ENCODE data around the gene SVBP.
A peak's percentile ranks its signal among the peaks of the same experiment; 100 is the strongest.
"Not testable (repeated sequence)": the region's sequence is repeated elsewhere in the genome, so short reads cannot be mapped to it uniquely, and the experiment has no call there.

SVBP gene

GRCh38 chr1:42821690-42822089 is 4.5 kb upstream of the SVBP start:
- POLR2A ChIA-PET, result no interaction called here
- CTCF ChIA-PET, result interaction anchor here (1.3 to 2.0 kb wide), 4 partner anchors 10 to 252 kb away, joined by 3 to 7 read pairs (median 5); partner anchors contain the start of gene ZNF691

DNA sequence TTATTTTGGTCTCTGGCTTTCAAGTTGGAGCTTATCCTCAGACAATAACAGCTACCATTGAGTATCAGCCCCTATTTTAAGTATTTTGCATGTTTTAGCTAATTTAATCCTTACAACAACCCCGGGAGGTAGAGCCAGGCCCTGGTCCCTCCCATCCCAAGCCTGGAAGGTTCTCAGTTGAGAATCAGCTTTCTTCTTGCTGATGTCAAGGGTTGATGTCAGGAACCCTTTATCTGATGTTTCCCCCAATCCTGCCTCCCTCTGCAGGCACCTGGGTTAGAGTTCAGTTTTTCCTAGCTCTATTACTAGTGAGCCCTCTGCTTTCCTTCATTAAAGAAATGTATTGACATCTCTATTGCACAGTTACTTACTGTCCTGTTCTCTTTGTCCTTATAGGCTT is 3.6 kb upstream of the SVBP start:
- Histone ChIP-seq H3K4me1 (ENCODE audit: control extremely low read depth in 1 of 4, control insufficient read depth in 4 of 4, insufficient read depth in 4 of 4, low read length in 3 of 4) (peaks cover 10 to 28% (median 15%) of the 10 kb centered on the region in 4 experiments), H3K9me3 (ENCODE audit: control extremely low read depth in 1 of 5, control insufficient read depth in 4 of 5, insufficient read depth in 2 of 5, low read depth in 1 of 5, low read length in 4 of 5) (no peaks in the 10 kb centered on the region), H3K4me3 (ENCODE audit: control insufficient read depth in 1 of 7, extremely low read depth in 1 of 7, insufficient read depth in 4 of 7, low read depth in 2 of 7, low read length in 6 of 7) (no peak overlapping the region), H3K36me3 (ENCODE audit: control insufficient read depth in 4 of 4, insufficient read depth in 4 of 4, low read length in 3 of 4) (no peaks in the 10 kb centered on the region), H3K27me3 (replicated peaks in 2 of 5; ENCODE audit: control insufficient read depth in 4 of 5, insufficient read depth in 5 of 5, low read length in 4 of 5) (no peaks in the 10 kb centered on the region), H3K27ac (ENCODE audit: insufficient read depth in 1 of 2, low read depth in 1 of 2, low read length in 2 of 2, poor library complexity in 1 of 2, severe bottlenecking in 2 of 2) (no peak overlapping the region)
- WGBS (ENCODE audit: insufficient coverage), result no CpG with 5 or more reads among the region's 1 CpG
- no peak for DNase-seq
- ChIA-PET CTCF (interaction anchor here (0.7 to 2.0 kb wide), 4 partner anchors 11 to 253 kb away, joined by 3 to 7 read pairs (median 5); partner anchors contain the start of gene ZNF691), POLR2A (no interaction called here)

More at GRCh38 chr1:42821690-42822089, 4.5 kb upstream of the SVBP start:
- no peaks in the 10 kb centered on the region for H3K36me3 ChIP-seq (ENCODE audit: control insufficient read depth in 4 of 4, insufficient read depth in 4 of 4, low read length in 3 of 4)
- no peaks in the 10 kb centered on the region for H3K27me3 ChIP-seq (replicated peaks in 2 of 5; ENCODE audit: control insufficient read depth in 4 of 5, insufficient read depth in 5 of 5, low read length in 4 of 5)
- H3K9me3 ChIP-seq (ENCODE audit: control extremely low read depth in 1 of 5, control insufficient read depth in 4 of 5, insufficient read depth in 2 of 5, low read depth in 1 of 5, low read length in 4 of 5), result no peaks in the 10 kb centered on the region
- no peak overlapping the region for H3K4me3 ChIP-seq (ENCODE audit: control insufficient read depth in 1 of 7, extremely low read depth in 1 of 7, insufficient read depth in 4 of 7, low read depth in 2 of 7, low read length in 6 of 7)
- DNase-seq, result no peak
- no peak overlapping the region for H3K27ac ChIP-seq (ENCODE audit: insufficient read depth in 1 of 2, low read depth in 1 of 2, low read length in 2 of 2, poor library complexity in 1 of 2, severe bottlenecking in 2 of 2)
- no CpG with 5 or more reads among the region's 2 CpGs for WGBS (ENCODE audit: insufficient coverage)
- H3K4me1 ChIP-seq (ENCODE audit: control extremely low read depth in 1 of 4, control insufficient read depth in 4 of 4, insufficient read depth in 4 of 4, low read length in 3 of 4), result peaks cover 7 to 20% (median 8%) of the 10 kb centered on the region in 4 experiments

GRCh38 chr1:42817976-42818375 is 779 bp upstream of the SVBP start:
- CTCF ChIA-PET, result interaction anchor here (1.4 to 2.7 kb wide), 2 partner anchors 10 to 51 kb away, joined by 3 to 10 read pairs; partner anchors contain the start of genes C1orf50 and P3H1
- DNase-seq, result no peak
- POLR2A ChIA-PET, result interaction anchor here (1.0 kb wide), 1 partner anchor 33 kb away, joined by 3 read pairs; no protein-coding TSS in a partner anchor
- no peaks in the 10 kb centered on the region for H3K9me3 ChIP-seq (ENCODE audit: control extremely low read depth in 1 of 5, control insufficient read depth in 4 of 5, insufficient read depth in 2 of 5, low read depth in 1 of 5, low read length in 4 of 5)
- H3K4me1 ChIP-seq (ENCODE audit: control extremely low read depth in 1 of 4, control insufficient read depth in 4 of 4, insufficient read depth in 4 of 4, low read length in 3 of 4), result peaks cover 10 to 25% (median 17%) of the 10 kb centered on the region in 4 experiments
- no peak overlapping the region for H3K27ac ChIP-seq (ENCODE audit: insufficient read depth in 1 of 2, low read depth in 1 of 2, low read length in 2 of 2, poor library complexity in 1 of 2, severe bottlenecking in 2 of 2)
- peaks cover 0 to 3% (median 0%) of the 10 kb centered on the region in 4 experiments for H3K36me3 ChIP-seq (ENCODE audit: control insufficient read depth in 4 of 4, insufficient read depth in 4 of 4, low read length in 3 of 4)
- H3K27me3 ChIP-seq (replicated peaks in 2 of 5; ENCODE audit: control insufficient read depth in 4 of 5, insufficient read depth in 5 of 5, low read length in 4 of 5), result no peaks in the 10 kb centered on the region
- H3K4me3 ChIP-seq (ENCODE audit: control insufficient read depth in 1 of 7, extremely low read depth in 1 of 7, insufficient read depth in 4 of 7, low read depth in 2 of 7, low read length in 6 of 7), result peak overlapping the region in 4 of 7 experiments; percentile 79 to 91 (median 86)
- 96% methylated on average over 3 of the region's 3 CpGs for WGBS (ENCODE audit: insufficient coverage)

DNA sequence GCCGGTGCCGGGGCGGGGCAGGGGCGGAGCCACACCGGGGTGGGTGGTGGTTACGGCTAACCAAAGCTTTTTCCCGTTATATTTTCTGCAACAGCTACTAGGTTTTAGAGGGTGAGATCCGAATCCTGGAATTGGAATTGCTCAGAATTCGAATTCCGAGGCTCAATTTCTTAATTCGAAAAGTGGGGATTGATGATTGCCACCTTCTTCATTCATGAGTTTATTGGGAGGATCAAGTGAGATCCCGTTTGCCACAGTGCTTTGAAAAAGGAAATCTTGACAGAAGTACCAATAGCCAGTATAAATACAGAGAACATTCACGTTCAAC is 207 bp upstream of the SVBP start:
- peaks cover 10 to 22% (median 17%) of the 10 kb centered on the region in 4 experiments for H3K4me1 ChIP-seq (ENCODE audit: control extremely low read depth in 1 of 4, control insufficient read depth in 4 of 4, insufficient read depth in 4 of 4, low read length in 3 of 4)
- CTCF ChIA-PET, result interaction anchor here (0.6 to 2.7 kb wide), 3 partner anchors 9 to 50 kb away, joined by 3 to 10 read pairs (median 3); partner anchors contain the start of genes C1orf50 and P3H1
- 0% methylated on average over 9 of the region's 13 CpGs for WGBS (ENCODE audit: insufficient coverage)
- H3K36me3 ChIP-seq (ENCODE audit: control insufficient read depth in 4 of 4, insufficient read depth in 4 of 4, low read length in 3 of 4), result peaks cover 0 to 6% (median 0%) of the 10 kb centered on the region in 4 experiments
- no peak for DNase-seq
- H3K27ac ChIP-seq (ENCODE audit: insufficient read depth in 1 of 2, low read depth in 1 of 2, low read length in 2 of 2, poor library complexity in 1 of 2, severe bottlenecking in 2 of 2), result peak overlapping the region in 1 of 2 experiments; percentile 87
- H3K27me3 ChIP-seq (replicated peaks in 2 of 5; ENCODE audit: control insufficient read depth in 4 of 5, insufficient read depth in 5 of 5, low read length in 4 of 5), result no peaks in the 10 kb centered on the region
- POLR2A ChIA-PET, result interaction anchor here (1.0 to 1.5 kb wide), 2 partner anchors 29 to 33 kb away, joined by 3 read pairs; partner anchors contain the start of gene ZNF691
- peak overlapping the region in 6 of 7 experiments; percentile 59 to 91 (median 82) for H3K4me3 ChIP-seq (ENCODE audit: control insufficient read depth in 1 of 7, extremely low read depth in 1 of 7, insufficient read depth in 4 of 7, low read depth in 2 of 7, low read length in 6 of 7)
- H3K9me3 ChIP-seq (ENCODE audit: control extremely low read depth in 1 of 5, control insufficient read depth in 4 of 5, insufficient read depth in 2 of 5, low read depth in 1 of 5, low read length in 4 of 5), result no peaks in the 10 kb centered on the region

- DNase-seq, result peak; percentile 8 to 55 (median 42)
- Histone ChIP-seq H3K27me3 (replicated peaks in 2 of 5; ENCODE audit: control insufficient read depth in 4 of 5, insufficient read depth in 5 of 5, low read length in 4 of 5) (no peaks in the 10 kb centered on the region), H3K27ac (ENCODE audit: insufficient read depth in 1 of 2, low read depth in 1 of 2, low read length in 2 of 2, poor library complexity in 1 of 2, severe bottlenecking in 2 of 2) (peak overlapping the region; percentile 56 to 80), H3K36me3 (ENCODE audit: control insufficient read depth in 4 of 4, insufficient read depth in 4 of 4, low read length in 3 of 4) (peaks cover 0 to 6% (median 1%) of the 10 kb centered on the region in 4 experiments), H3K4me3 (ENCODE audit: control insufficient read depth in 1 of 7, extremely low read depth in 1 of 7, insufficient read depth in 4 of 7, low read depth in 2 of 7, low read length in 6 of 7) (peak overlapping the region; percentile 79 to 91 (median 82)), H3K4me1 (ENCODE audit: control extremely low read depth in 1 of 4, control insufficient read depth in 4 of 4, insufficient read depth in 4 of 4, low read length in 3 of 4) (peaks cover 10 to 21% (median 16%) of the 10 kb centered on the region in 4 experiments), H3K9me3 (ENCODE audit: control extremely low read depth in 1 of 5, control insufficient read depth in 4 of 5, insufficient read depth in 2 of 5, low read depth in 1 of 5, low read length in 4 of 5) (no peaks in the 10 kb centered on the region)
- POLR2A ChIA-PET, result interaction anchor here (0.6 to 1.5 kb wide), 5 partner anchors 30 to 603 kb away, joined by 3 read pairs; partner anchors contain the start of genes C1orf50, P3H1 and ZNF691
- WGBS (ENCODE audit: insufficient coverage), result 28% methylated on average over 6 of the region's 7 CpGs
- CTCF ChIA-PET, result interaction anchor here (1.4 to 2.7 kb wide), 2 partner anchors 8 to 259 kb away, joined by 3 to 10 read pairs; no protein-coding TSS in a partner anchor
These were observed 1.1 kb downstream of the SVBP start for GRCh38 chr1:42815941-42816584.

DNA sequence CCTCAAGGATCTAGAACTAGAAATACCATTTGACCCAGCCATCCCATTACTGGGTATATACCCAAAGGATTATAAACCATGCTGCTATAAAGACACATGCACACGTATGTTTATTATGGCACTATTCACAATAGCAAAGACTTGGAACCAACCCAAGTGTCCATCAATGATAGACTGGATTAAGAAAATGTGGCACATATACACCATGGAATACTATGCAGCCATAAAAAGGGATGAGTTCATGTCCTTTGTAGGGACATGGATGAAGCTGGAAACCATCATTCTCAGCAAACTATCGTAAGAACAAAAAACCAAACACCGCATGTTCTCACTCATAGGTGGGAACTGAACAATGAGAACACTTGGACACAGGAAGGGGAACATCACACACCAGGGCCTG is 2.4 kb downstream of the SVBP start:
- H3K9me3 ChIP-seq (ENCODE audit: control extremely low read depth in 1 of 5, control insufficient read depth in 4 of 5, insufficient read depth in 2 of 5, low read depth in 1 of 5, low read length in 4 of 5); H3K36me3 ChIP-seq (ENCODE audit: control insufficient read depth in 4 of 4, insufficient read depth in 4 of 4, low read length in 3 of 4); POLR2A ChIA-PET; H3K27ac ChIP-seq (ENCODE audit: insufficient read depth in 1 of 2, low read depth in 1 of 2, low read length in 2 of 2, poor library complexity in 1 of 2, severe bottlenecking in 2 of 2); H3K27me3 ChIP-seq (replicated peaks in 2 of 5; ENCODE audit: control insufficient read depth in 4 of 5, insufficient read depth in 5 of 5, low read length in 4 of 5); DNase-seq; H3K4me3 ChIP-seq (ENCODE audit: control insufficient read depth in 1 of 7, extremely low read depth in 1 of 7, insufficient read depth in 4 of 7, low read depth in 2 of 7, low read length in 6 of 7); CTCF ChIA-PET: not testable (repeated sequence)
- WGBS (ENCODE audit: insufficient coverage), result no CpG with 5 or more reads among the region's 3 CpGs
- peaks cover 10 to 21% (median 16%) of the 10 kb centered on the region in 4 experiments for H3K4me1 ChIP-seq (ENCODE audit: control extremely low read depth in 1 of 4, control insufficient read depth in 4 of 4, insufficient read depth in 4 of 4, low read length in 3 of 4)
